Measurements from ENCODE around the gene CYYR1.

Gene CYYR1

GRCh38 chr21:26425576-26425975, 147.5 kb downstream of the CYYR1 start:
- no peaks in the 10 kb centered on the region for H3K36me3 ChIP-seq (ENCODE audit: insufficient read depth, low read length)
- H3K4me1 ChIP-seq (ENCODE audit: insufficient read depth, low read length), result no peaks in the 10 kb centered on the region
- no peaks in the 10 kb centered on the region for H3K9me3 ChIP-seq (ENCODE audit: low read length)
- no peak overlapping the region for H3K9ac ChIP-seq (ENCODE audit: low read length)
- H3K27ac ChIP-seq (ENCODE audit: low read depth, low read length), result no peak overlapping the region
- no peak overlapping the region for H3K4me3 ChIP-seq (ENCODE audit: low read depth in 1 of 2, low read length in 2 of 2)
- H3K27me3 ChIP-seq (ENCODE audit: control insufficient read depth in 1 of 2, insufficient read depth in 2 of 2, low read length in 2 of 2), result no peaks in the 10 kb centered on the region

- H3K36me3 ChIP-seq (ENCODE audit: insufficient read depth, low read length), result no peaks in the 10 kb centered on the region
- no peak overlapping the region for H3K27ac ChIP-seq (ENCODE audit: low read depth, low read length)
- H3K4me3 ChIP-seq (ENCODE audit: low read depth in 1 of 2, low read length in 2 of 2), result no peak overlapping the region
- no peaks in the 10 kb centered on the region for H3K27me3 ChIP-seq (ENCODE audit: control insufficient read depth in 1 of 2, insufficient read depth in 2 of 2, low read length in 2 of 2)
- no peaks in the 10 kb centered on the region for H3K4me1 ChIP-seq (ENCODE audit: insufficient read depth, low read length)
- no peaks in the 10 kb centered on the region for H3K9me3 ChIP-seq (ENCODE audit: low read length)
- no peak overlapping the region for H3K9ac ChIP-seq (ENCODE audit: low read length)
Measured at GRCh38 chr21:26423511-26423910, 149.6 kb downstream of the CYYR1 start.

GRCh38 chr21:26422706-26423105, 150.4 kb downstream of the CYYR1 start:
- Histone ChIP-seq H3K27me3 (ENCODE audit: control insufficient read depth in 1 of 2, insufficient read depth in 2 of 2, low read length in 2 of 2) (no peaks in the 10 kb centered on the region), H3K4me1 (ENCODE audit: insufficient read depth, low read length) (no peaks in the 10 kb centered on the region), H3K36me3 (ENCODE audit: insufficient read depth, low read length) (no peaks in the 10 kb centered on the region), H3K9ac (ENCODE audit: low read length) (no peak overlapping the region), H3K9me3 (ENCODE audit: low read length) (no peaks in the 10 kb centered on the region), H3K4me3 (ENCODE audit: low read depth in 1 of 2, low read length in 2 of 2) (no peak overlapping the region), H3K27ac (ENCODE audit: low read depth, low read length) (no peak overlapping the region)

GRCh38 chr21:26422138-26422537, 150.9 kb downstream of the CYYR1 start:
- Histone ChIP-seq H3K36me3 (ENCODE audit: insufficient read depth, low read length) (no peaks in the 10 kb centered on the region), H3K27ac (ENCODE audit: low read depth, low read length) (no peak overlapping the region), H3K9ac (ENCODE audit: low read length) (no peak overlapping the region), H3K9me3 (ENCODE audit: low read length) (no peaks in the 10 kb centered on the region), H3K27me3 (ENCODE audit: control insufficient read depth in 1 of 2, insufficient read depth in 2 of 2, low read length in 2 of 2) (no peaks in the 10 kb centered on the region), H3K4me1 (ENCODE audit: insufficient read depth, low read length) (no peaks in the 10 kb centered on the region), H3K4me3 (ENCODE audit: low read depth in 1 of 2, low read length in 2 of 2) (no peak overlapping the region)

- Histone ChIP-seq H3K27ac (ENCODE audit: low read depth, low read length) (no peak overlapping the region), H3K9me3 (ENCODE audit: low read length) (no peaks in the 10 kb centered on the region), H3K4me3 (ENCODE audit: low read depth in 1 of 2, low read length in 2 of 2) (no peak overlapping the region), H3K4me1 (ENCODE audit: insufficient read depth, low read length) (no peaks in the 10 kb centered on the region), H3K36me3 (ENCODE audit: insufficient read depth, low read length) (no peaks in the 10 kb centered on the region), H3K9ac (ENCODE audit: low read length) (no peak overlapping the region), H3K27me3 (ENCODE audit: control insufficient read depth in 1 of 2, insufficient read depth in 2 of 2, low read length in 2 of 2) (no peaks in the 10 kb centered on the region)
Measured at GRCh38 chr21:26421724-26422123, 151.4 kb downstream of the CYYR1 start.

Data from muscle layer of colon (tissue), 2 donors.